GM23248 (cell line): Measurements from ENCODE around the gene SLIT3. TPM values are rescaled to one million over a fixed set of nuclear protein-coding genes. Genes with fewer than 3 reads are reported as not detected.

Experiments
- DNase-seq: peaks from one replicate; pipeline ENCODE4 v3.0.0-alpha.2; 2015
- H2AFZ ChIP-seq: fragments of 200-600 bp; sonication (generic); 2 replicates; pipeline ENCODE4 v1.6.1; 2016; ENCODE audit warnings: antibody characterized with exemption
- H3F3A ChIP-seq: fragments of 200-600 bp; sonication (generic); 2 replicates; pipeline ENCODE4 v1.6.1; 2016; ENCODE audit warnings: mild to moderate bottlenecking, antibody characterized with exemption, mixed run types; ENCODE audit not compliant: insufficient read depth
- H3K27ac ChIP-seq: fragments of 200-600 bp; sonication (generic); 2 replicates; pipeline ENCODE4 v1.5.1; 2016; ENCODE audit warnings: mild to moderate bottlenecking
- H3K27me3 ChIP-seq: fragments of 200-600 bp; sonication (generic); replicated peaks from 2 replicates; pipeline ENCODE4 v1.6.1; 2016; ENCODE audit warnings: mild to moderate bottlenecking; ENCODE audit not compliant: insufficient read depth
- H3K36me3 ChIP-seq: fragments of 200-600 bp; sonication (generic); 2 replicates; pipeline ENCODE4 v1.6.1; 2016; ENCODE audit warnings: low read depth, mild to moderate bottlenecking
- H3K4me1 ChIP-seq: fragments of 200-600 bp; sonication (generic); 2 replicates; pipeline ENCODE4 v1.6.1; 2016; ENCODE audit warnings: mild to moderate bottlenecking; ENCODE audit not compliant: insufficient read depth
- H3K4me2 ChIP-seq: fragments of 200-600 bp; sonication (generic); one replicate; pipeline ENCODE4 v1.6.1; 2016; ENCODE audit warnings: mild to moderate bottlenecking; ENCODE audit not compliant: unreplicated experiment
- H3K4me3 ChIP-seq: fragments of 200-600 bp; sonication (generic); 2 replicates; pipeline ENCODE4 v1.5.1; 2016; ENCODE audit warnings: mild to moderate bottlenecking
- H3K79me2 ChIP-seq: fragments of 200-600 bp; sonication (generic); 2 replicates; pipeline ENCODE4 v1.6.1; 2016; ENCODE audit warnings: mild to moderate bottlenecking; ENCODE audit not compliant: insufficient read depth
- H3K9ac ChIP-seq: fragments of 200-600 bp; sonication (generic); 2 replicates; pipeline ENCODE4 v1.6.1; 2016; ENCODE audit warnings: mild to moderate bottlenecking
- H3K9me2 ChIP-seq: fragments of 200-600 bp; sonication (generic); 2 replicates; pipeline ENCODE4 v1.6.1; 2016; ENCODE audit warnings: mixed run types, mild to moderate bottlenecking, moderate library complexity; ENCODE audit not compliant: insufficient read depth
- H3K9me3 ChIP-seq: fragments of 200-600 bp; sonication (generic); one replicate; pipeline ENCODE4 v1.6.1; 2017; ENCODE audit warnings: low read depth
- H4K20me1 ChIP-seq: fragments of 200-600 bp; sonication (generic); 2 replicates; pipeline ENCODE4 v1.6.0; 2016; ENCODE audit not compliant: insufficient read depth
- EZH2 ChIP-seq: fragments of 200-600 bp; sonication (generic); IDR thresholded peaks from 2 replicates; pipeline ENCODE4 v1.6.1; 2018; ENCODE audit warnings: antibody characterized with exemption, mild to moderate bottlenecking; ENCODE audit not compliant: insufficient read depth, poor library complexity, severe bottlenecking
- EZH2phosphoT487 ChIP-seq: fragments of 200-600 bp; sonication (generic); IDR thresholded peaks from 2 replicates; pipeline ENCODE4 v1.6.1; 2018; ENCODE audit warnings: antibody characterized with exemption, moderate library complexity, mild to moderate bottlenecking, low read depth; ENCODE audit not compliant: insufficient read depth
- WGBS, 2 experiments: methylation state at CpG; one replicate each; pipeline ENCODE4 v1.1.6; 2015 to 2017; ENCODE audit warnings: low lambda C conversion rate in 2 of 2, low coverage in 1 of 2; ENCODE audit errors: missing lambda C conversion rate in 2 of 2; 5-methylcytosine and 5-hydroxymethylcytosine counted together
- in situ Hi-C: fragments of 300-500 bp; cut with MboI; formaldehyde crosslinking; loops from 2 replicates; pipeline ENCODE4 v1.15.0; 2020
- polyA plus RNA-seq: library from polyadenylated mRNA; unstranded; fragments of >200 nt; fragmentation: Nextera tagmentation; extraction: Ambion mirVana; gene quantifications from 2 replicates; pipeline ENCODE4 v1.2.1, GENCODE V29; 2016
- total RNA-seq: library from RNA; depleted of rRNA; stranded (reverse); fragments of >200 nt; shearing (Covaris generic); gene quantifications from 2 replicates; pipeline ENCODE4 v1.2.3, GENCODE V29; 2014

The SLIT3 gene
- total and polyA plus RNA-seq, 2 experiments from 2014 or later, result 61.9 to 100 TPM

DNA sequence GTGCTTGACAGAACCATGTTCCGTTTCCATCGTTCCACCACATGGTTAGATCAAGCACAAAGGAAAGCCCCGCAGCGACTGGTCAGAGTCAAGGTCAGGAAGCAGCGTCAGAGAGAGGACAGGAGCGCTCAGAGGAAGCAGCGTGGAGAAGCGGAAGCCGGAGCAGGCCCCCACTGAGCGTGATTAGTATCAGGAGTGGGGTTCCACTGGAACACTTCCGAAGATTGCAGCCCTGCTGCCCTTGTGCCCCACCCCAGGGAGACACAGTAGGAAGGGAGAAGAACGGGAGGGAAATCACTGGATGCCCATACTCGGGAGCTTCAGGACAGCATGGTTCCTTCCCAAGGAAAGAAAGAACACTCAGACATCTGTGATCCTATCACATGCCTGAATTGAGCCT lies 532.8 kb downstream of the SLIT3 start:
- H3K27ac ChIP-seq, result no peak overlapping the region
- H2AFZ ChIP-seq, result no peak overlapping the region
- H4K20me1 ChIP-seq, result no peaks in the 10 kb centered on the region
- no peak overlapping the region for H3K4me2 ChIP-seq
- no peak overlapping the region for H3K4me3 ChIP-seq
- no peaks in the 10 kb centered on the region for H3K9me3 ChIP-seq
- in situ Hi-C loops, result no loop called here
- WGBS, 2 experiments, result 93 to 94% methylated on average over 12 to 13 of the region's 13 CpGs
- no peaks in the 10 kb centered on the region for H3K9me2 ChIP-seq
- TF ChIP-seq EZH2 (no peak), EZH2phosphoT487 (no peak)
- H3K4me1 ChIP-seq, result peaks cover 12% of the 10 kb centered on the region
- no peak overlapping the region for H3K9ac ChIP-seq
- H3K27me3 ChIP-seq, result no peaks in the 10 kb centered on the region
- no peak for DNase-seq
- H3K79me2 ChIP-seq, result no peaks in the 10 kb centered on the region
- H3K36me3 ChIP-seq, result 0 out of 2 replicates have a peak, but pooled peaks cover 6% of the 10 kb centered on the region
- peaks cover 7% of the 10 kb centered on the region; the same call in 1 of the 2 replicates for H3F3A ChIP-seq

DNA sequence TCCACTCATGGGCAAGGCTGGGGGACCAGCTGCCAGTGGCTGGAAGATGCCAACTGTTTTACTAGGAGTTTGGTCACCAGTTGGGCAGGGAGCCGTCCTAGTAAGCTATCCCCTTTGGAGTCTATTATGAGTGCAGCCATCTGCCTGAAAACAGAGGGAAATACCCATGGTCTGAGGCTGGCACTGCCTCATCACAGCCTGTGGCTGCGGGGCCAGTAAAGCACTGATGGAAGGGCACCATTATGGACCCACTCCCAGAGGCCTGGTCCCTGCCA lies 534.6 kb downstream of the SLIT3 start:
- TF ChIP-seq EZH2phosphoT487, result no peak
- TF ChIP-seq EZH2, result no peak
- in situ Hi-C loops, result no loop called here
- no peaks in the 10 kb centered on the region for H3K9me3 ChIP-seq
- no peak overlapping the region for H3K9ac ChIP-seq
- H3K27ac ChIP-seq, result no peak overlapping the region
- no peaks in the 10 kb centered on the region for H4K20me1 ChIP-seq
- H3K9me2 ChIP-seq, result no peaks in the 10 kb centered on the region
- H3F3A ChIP-seq, result peaks cover 7% of the 10 kb centered on the region; the same call in 1 of the 2 replicates
- peak; percentile 44 for DNase-seq
- WGBS, 2 experiments, result 23 to 34% methylated on average over 2 of the region's 2 CpGs
- no peak overlapping the region for H2AFZ ChIP-seq
- H3K4me3 ChIP-seq, result no peak overlapping the region
- no peaks in the 10 kb centered on the region; the same call in 1 of the 2 replicates for H3K36me3 ChIP-seq
- H3K4me1 ChIP-seq, result peaks cover 12% of the 10 kb centered on the region
- H3K79me2 ChIP-seq, result no peaks in the 10 kb centered on the region
- no peak overlapping the region for H3K4me2 ChIP-seq
- H3K27me3 ChIP-seq, result no peaks in the 10 kb centered on the region

DNA sequence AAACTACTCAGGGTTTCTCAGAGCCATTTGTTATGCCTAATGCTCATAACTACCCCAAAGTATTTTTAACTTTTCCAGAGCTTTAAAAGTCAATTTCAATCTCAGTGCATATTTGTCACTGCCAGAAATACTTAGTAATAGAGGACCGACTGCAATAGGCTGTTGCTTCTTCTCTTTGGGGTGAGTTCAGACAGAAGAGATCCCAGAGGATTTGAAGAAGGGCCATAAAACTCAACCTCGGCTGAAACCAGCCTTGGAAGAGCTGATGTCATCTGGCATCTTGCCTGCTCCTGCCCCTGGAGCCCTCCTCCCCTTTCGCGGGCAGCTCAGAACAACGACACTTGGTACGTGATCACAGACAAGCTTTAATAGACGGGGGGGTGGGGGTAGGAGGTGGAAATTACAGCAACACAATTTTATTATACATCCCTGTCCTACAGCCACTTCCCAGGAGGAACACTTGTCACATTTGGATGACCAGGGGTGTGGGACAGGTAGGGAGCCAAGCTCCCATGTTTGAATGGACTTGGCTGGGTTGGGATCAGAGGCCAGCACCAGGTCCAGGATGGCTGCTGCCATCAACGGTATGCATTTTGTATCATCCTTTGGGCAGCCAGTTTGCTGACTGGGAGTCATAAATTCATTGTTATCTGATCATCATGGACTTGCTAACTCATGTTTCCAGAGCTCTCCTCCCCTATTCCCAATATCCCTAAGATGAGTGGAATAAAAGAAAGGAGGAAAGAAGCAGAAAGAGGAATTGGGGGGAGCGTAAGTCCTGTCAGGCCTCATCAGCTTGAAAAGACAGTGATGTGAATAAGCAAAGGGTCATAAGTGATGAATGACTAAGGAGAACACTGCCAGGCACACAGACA lies 535.2 kb downstream of the SLIT3 start:
- Histone ChIP-seq H3F3A (peaks cover 7% of the 10 kb centered on the region; the same call in 1 of the 2 replicates), H2AFZ (no peak overlapping the region), H3K27ac (peak overlapping the region; percentile 23), H3K4me2 (peak overlapping the region; percentile 34), H3K9me3 (no peaks in the 10 kb centered on the region), H3K27me3 (no peaks in the 10 kb centered on the region), H3K4me3 (no peak overlapping the region), H4K20me1 (no peaks in the 10 kb centered on the region), H3K36me3 (no peaks in the 10 kb centered on the region; the same call in 1 of the 2 replicates), H3K9ac (no peak overlapping the region), H3K9me2 (no peaks in the 10 kb centered on the region), H3K79me2 (no peaks in the 10 kb centered on the region), H3K4me1 (peaks cover 12% of the 10 kb centered on the region)
- WGBS, 2 experiments, result 18% methylated on average over 8 to 9 of the region's 9 CpGs
- in situ Hi-C loops, result no loop called here
- no peak for TF ChIP-seq EZH2phosphoT487
- TF ChIP-seq EZH2, result no peak
- DNase-seq, result peak; percentile 77

DNA sequence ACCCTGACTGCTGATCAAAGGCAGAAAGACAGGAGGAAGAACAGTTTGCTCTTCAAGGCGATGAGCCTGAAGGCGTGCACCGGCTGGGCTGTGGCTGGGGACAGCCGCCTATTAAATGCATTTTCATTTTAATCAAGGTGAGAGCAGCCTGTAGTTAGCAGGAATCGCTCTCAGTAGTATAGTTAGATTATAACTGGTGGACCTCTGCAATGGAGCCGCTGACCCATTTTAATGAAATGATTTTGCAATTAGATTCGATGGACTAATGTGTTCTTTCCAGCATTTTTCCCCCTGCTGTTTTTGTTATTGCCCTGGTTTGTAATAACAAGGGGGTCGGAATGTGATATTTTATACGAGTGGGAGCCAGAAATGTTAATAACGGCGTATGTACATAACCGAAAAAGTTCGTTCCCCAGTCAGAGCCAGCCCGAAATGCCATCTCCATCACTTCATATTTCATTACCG lies 535.8 kb downstream of the SLIT3 start:
- WGBS, 2 experiments, result 48 to 49% methylated on average over 15 of the region's 15 CpGs
- Histone ChIP-seq H3K4me3 (no peak overlapping the region), H3K27ac (no peak overlapping the region), H3K4me1 (peaks cover 12% of the 10 kb centered on the region), H4K20me1 (no peaks in the 10 kb centered on the region), H3F3A (peaks cover 7% of the 10 kb centered on the region; the same call in 1 of the 2 replicates), H3K9me3 (no peaks in the 10 kb centered on the region), H3K27me3 (no peaks in the 10 kb centered on the region), H2AFZ (no peak overlapping the region), H3K9me2 (no peaks in the 10 kb centered on the region), H3K36me3 (no peaks in the 10 kb centered on the region; the same call in 1 of the 2 replicates), H3K4me2 (peak overlapping the region; percentile 34), H3K9ac (no peak overlapping the region), H3K79me2 (no peaks in the 10 kb centered on the region)
- in situ Hi-C loops, result no loop called here
- no peak for TF ChIP-seq EZH2
- no peak for TF ChIP-seq EZH2phosphoT487
- no peak for DNase-seq
